Measurements from ENCODE around the gene HS3ST5. TPM values are rescaled to one million over a fixed set of nuclear protein-coding genes. Genes with fewer than 3 reads are reported as not detected.

The HS3ST5 gene
- total RNA-seq, 1 donor from 2014 or later, result 0.11 TPM

DNA sequence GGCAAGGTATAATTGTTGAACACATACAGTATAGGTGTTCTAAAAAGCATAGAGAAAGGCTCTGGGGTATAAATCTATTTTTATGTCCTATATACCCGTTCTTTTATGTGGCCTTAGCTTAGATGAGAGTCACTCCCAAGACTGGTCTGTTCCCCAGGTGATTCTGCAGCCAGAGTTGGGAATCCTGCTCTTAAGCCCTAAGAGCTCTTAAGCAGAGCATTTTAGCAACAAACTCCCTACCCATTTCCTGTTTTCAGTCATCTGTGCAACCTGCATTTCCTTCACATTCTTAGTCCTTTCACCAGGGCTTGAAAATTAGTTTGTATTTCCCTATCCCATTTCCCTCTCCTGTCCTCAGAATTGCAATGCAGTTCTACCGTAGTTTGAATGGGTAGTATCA, 166.1 kb downstream of the HS3ST5 start:
- Mint-ChIP-seq H3K27me3 (ENCODE audit: unreplicated experiment) (no peaks in the 10 kb centered on the region), H3K4me1 (ENCODE audit: unreplicated experiment) (no peaks in the 10 kb centered on the region), H3K4me3 (ENCODE audit: unreplicated experiment) (no peak overlapping the region), H3K27ac (ENCODE audit: unreplicated experiment) (no peak overlapping the region), H3K36me3 (ENCODE audit: unreplicated experiment) (no peaks in the 10 kb centered on the region), H3K9me3 (ENCODE audit: unreplicated experiment) (no peaks in the 10 kb centered on the region)
- no peak for DNase-seq (ENCODE audit: extremely low spot score, unreplicated experiment)
- TF ChIP-seq, protein P1, sequence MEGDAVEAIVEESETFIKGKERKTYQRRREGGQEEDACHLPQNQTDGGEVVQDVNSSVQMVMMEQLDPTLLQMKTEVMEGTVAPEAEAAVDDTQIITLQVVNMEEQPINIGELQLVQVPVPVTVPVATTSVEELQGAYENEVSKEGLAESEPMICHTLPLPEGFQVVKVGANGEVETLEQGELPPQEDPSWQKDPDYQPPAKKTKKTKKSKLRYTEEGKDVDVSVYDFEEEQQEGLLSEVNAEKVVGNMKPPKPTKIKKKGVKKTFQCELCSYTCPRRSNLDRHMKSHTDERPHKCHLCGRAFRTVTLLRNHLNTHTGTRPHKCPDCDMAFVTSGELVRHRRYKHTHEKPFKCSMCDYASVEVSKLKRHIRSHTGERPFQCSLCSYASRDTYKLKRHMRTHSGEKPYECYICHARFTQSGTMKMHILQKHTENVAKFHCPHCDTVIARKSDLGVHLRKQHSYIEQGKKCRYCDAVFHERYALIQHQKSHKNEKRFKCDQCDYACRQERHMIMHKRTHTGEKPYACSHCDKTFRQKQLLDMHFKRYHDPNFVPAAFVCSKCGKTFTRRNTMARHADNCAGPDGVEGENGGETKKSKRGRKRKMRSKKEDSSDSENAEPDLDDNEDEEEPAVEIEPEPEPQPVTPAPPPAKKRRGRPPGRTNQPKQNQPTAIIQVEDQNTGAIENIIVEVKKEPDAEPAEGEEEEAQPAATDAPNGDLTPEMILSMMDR (IDR thresholded peaks at IDR 0.05), result no peak

DNA sequence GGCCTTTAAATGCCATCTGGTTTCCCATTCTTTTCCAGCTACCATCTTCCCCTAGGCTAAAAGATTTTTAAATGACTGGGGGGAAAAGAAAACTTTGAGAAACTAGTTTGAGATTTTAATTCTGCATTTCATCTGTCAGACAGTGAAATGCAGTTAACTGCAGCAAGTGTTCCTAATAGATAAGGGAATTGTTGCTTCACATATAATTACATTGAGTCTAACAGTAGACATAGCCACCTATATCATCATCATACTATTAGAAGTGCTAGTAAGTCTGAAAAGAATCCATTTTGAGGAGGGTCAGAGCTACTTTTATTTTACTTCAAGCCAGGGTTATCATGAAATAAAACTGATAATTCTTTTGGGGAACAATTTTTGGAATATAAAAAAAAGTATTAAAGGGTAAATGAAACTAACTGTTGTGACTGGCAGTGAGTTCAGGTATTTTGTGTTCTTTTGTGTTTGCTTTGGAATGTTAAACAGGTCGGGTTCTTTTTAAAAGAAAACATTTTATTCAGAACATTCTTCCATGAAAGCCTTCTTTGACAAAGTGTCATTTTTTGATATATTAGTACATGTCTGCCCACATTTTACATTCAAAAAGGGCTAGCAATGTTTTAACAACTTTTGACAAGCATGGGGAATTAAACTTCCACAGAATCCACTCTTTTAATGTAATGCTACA, 170.1 kb downstream of the HS3ST5 start:
- Mint-ChIP-seq H3K9me3 (ENCODE audit: unreplicated experiment) (no peaks in the 10 kb centered on the region), H3K4me1 (ENCODE audit: unreplicated experiment) (no peaks in the 10 kb centered on the region), H3K36me3 (ENCODE audit: unreplicated experiment) (no peaks in the 10 kb centered on the region), H3K4me3 (ENCODE audit: unreplicated experiment) (no peak overlapping the region), H3K27ac (ENCODE audit: unreplicated experiment) (no peak overlapping the region), H3K27me3 (ENCODE audit: unreplicated experiment) (peaks cover 3% of the 10 kb centered on the region)
- TF ChIP-seq, protein P1 (IDR thresholded peaks at IDR 0.05), result no peak
- DNase-seq (ENCODE audit: extremely low spot score, unreplicated experiment), result no peak

DNA sequence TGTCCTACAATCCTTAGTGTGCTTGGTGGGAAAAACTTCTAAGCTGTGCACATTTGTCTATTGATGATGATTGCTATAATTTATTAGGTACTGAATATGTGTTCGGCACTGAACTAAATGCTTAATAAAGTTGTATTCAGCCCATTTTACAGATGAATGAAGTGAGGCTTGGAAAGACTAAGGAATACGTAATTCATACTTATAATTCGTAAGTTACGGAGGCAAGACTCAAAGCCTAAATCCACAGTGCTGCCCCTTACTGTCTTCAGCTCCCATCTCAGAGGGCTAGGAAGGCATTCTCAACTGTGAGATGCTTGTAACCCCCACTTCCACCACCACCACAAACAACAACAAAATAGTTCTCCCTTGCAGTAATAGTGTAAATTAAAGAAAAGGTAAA, 171.3 kb downstream of the HS3ST5 start:
- H3K27ac Mint-ChIP-seq (ENCODE audit: unreplicated experiment), result no peak overlapping the region
- no peak overlapping the region for H3K4me3 Mint-ChIP-seq (ENCODE audit: unreplicated experiment)
- no peaks in the 10 kb centered on the region for H3K36me3 Mint-ChIP-seq (ENCODE audit: unreplicated experiment)
- TF ChIP-seq, protein P1 (IDR thresholded peaks at IDR 0.05), result no peak
- H3K27me3 Mint-ChIP-seq (ENCODE audit: unreplicated experiment), result peaks cover 3% of the 10 kb centered on the region
- no peaks in the 10 kb centered on the region for H3K4me1 Mint-ChIP-seq (ENCODE audit: unreplicated experiment)
- DNase-seq (ENCODE audit: extremely low spot score, unreplicated experiment), result no peak
- H3K9me3 Mint-ChIP-seq (ENCODE audit: unreplicated experiment), result no peaks in the 10 kb centered on the region

DNA sequence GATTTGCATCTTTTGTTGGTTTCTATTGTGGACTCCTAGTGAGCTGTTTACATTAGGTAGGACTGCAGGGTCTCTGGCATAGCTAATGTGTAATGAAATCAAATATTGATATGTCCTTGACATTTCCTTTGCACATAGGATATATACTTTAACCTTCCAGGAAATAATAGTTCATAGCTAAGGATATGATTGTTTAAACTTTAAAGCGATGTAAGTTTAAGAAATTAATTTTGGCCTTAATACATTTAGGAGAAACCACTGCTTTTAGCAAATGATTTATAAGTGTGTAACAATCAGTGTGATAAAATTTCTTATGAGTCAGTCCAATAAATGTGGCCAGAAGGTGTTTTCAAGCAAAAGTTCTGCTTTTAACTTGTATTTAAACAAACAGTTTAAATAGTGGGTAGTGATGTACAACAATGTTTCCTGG, 171.8 kb downstream of the HS3ST5 start:
- DNase-seq (ENCODE audit: extremely low spot score, unreplicated experiment), result no peak
- Mint-ChIP-seq H3K9me3 (ENCODE audit: unreplicated experiment) (no peaks in the 10 kb centered on the region), H3K27me3 (ENCODE audit: unreplicated experiment) (peaks cover 3% of the 10 kb centered on the region), H3K27ac (ENCODE audit: unreplicated experiment) (no peak overlapping the region), H3K4me3 (ENCODE audit: unreplicated experiment) (no peak overlapping the region), H3K4me1 (ENCODE audit: unreplicated experiment) (no peaks in the 10 kb centered on the region), H3K36me3 (ENCODE audit: unreplicated experiment) (no peaks in the 10 kb centered on the region)
- TF ChIP-seq, protein P1 (IDR thresholded peaks at IDR 0.05), result no peak

DNA sequence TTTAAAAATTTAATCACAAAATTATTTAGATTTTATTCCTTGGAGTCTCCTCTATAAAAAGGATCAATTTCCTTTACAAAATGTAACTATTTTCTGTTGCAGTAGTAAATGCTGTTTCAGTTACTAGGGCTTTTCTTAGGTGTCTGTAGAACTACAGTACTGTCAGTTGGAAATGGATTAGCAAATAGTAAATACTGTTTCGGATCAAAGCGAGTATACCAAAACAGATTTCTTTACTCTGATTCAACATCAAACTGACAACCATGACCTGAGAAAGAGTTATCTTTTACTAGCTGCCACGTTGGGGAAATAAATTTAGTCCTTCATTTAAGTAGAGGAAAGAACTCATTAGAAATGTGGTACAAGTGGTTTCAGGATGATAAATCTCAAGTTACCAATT, 172.5 kb downstream of the HS3ST5 start:
- Mint-ChIP-seq H3K27me3 (ENCODE audit: unreplicated experiment) (peaks cover 3% of the 10 kb centered on the region), H3K36me3 (ENCODE audit: unreplicated experiment) (no peaks in the 10 kb centered on the region), H3K9me3 (ENCODE audit: unreplicated experiment) (no peaks in the 10 kb centered on the region), H3K4me1 (ENCODE audit: unreplicated experiment) (no peaks in the 10 kb centered on the region), H3K4me3 (ENCODE audit: unreplicated experiment) (no peak overlapping the region), H3K27ac (ENCODE audit: unreplicated experiment) (no peak overlapping the region)
- TF ChIP-seq, protein P1 (IDR thresholded peaks at IDR 0.05), result no peak
- DNase-seq (ENCODE audit: extremely low spot score, unreplicated experiment), result no peak

Measured in osteocyte (in vitro differentiated cells).